GM21717 (cell line): ENCODE measurements around the gene RELA.

ENCODE experiments used
- ATAC-seq: cut with Tn5 transposase; IDR thresholded peaks from one replicate; pipeline ENCODE4 v1.9.1; 2021; ENCODE audit warnings: mild to moderate bottlenecking, moderate library complexity; ENCODE audit not compliant: unreplicated experiment

Gene RELA

DNA sequence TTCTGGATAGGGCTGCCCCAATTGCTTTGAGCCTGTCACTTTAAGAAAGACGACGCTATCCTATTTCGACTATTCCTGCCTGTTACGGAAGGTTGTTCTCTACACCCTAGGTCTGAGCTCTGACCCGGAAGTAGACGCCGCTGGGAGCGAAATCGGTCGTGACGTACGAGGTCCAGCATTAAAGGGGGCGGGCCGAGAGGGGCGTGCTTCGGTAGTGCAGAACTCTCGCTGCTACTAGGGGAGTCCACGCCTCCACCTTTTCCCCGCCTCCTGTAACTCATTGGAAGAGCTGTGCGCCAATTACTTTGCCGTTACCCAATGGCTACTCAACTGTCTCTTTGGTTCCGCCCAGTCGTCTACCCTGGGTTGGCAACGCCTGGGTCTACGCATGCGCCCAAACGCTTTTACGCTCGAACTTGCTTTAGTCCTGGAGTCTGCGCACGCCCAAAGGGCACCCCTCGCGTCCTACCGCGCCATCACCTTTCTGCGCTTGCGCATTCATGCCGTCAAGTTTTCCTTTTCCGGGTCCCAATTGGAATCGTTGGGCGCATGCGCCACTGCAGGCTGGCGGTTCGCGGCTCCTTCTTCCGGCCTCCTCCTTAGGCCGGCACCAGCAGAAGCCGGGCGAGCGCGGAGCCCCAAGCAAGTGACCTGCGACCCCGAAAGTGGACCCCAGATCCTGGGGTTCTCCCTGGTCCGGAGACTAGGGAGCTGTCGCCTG is 47.3 kb downstream of the RELA start, which contains the start of gene PCNX3:
Gene PCNX3 (plus strand): TSS at position 548 of the 721 bp plus-strand sequence. CDS start 536 bp downstream, outside the sequence.
- peak; percentile 62 for ATAC-seq

DNA sequence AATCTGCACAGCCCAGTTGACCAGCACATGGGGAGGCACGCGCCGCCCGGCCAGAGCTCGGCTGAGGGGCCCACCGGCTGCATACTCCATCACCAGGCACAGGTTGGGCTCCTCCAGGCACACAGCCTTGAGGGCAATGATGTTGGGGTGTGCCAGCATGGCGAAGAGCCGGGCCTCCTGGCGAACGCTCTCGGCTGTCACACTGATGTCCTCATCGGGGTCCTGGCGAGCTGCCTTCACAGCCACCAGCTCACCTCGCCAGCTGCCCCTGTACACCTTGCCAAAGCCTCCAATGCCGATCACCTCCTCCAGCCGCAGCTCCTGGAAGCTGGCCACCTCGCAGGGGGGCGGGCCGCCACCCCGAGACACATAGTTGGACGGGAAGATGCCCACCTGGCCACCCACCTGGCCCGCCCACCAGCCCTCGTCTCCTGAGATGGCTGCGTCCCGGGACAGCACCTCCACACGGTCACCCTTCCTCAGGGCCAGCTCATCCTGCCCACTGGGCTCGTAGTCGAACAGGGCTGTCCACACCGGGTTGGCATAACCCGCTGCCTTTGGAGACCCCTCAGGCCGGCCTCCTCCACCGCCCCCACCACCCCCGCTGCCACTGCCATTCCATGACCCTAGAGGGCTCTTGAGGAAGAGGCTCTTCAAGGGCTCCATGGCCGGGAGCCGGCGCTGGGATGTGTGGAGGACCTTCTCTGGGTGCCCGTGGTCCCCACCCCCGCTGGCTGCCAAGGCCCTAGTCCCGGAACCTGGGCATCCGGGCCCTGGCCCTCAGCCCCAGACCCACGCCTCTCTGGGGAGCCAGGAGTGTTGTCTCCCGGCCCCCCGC is 49.4 kb downstream of the RELA start:
- ATAC-seq, result no peak

DNA sequence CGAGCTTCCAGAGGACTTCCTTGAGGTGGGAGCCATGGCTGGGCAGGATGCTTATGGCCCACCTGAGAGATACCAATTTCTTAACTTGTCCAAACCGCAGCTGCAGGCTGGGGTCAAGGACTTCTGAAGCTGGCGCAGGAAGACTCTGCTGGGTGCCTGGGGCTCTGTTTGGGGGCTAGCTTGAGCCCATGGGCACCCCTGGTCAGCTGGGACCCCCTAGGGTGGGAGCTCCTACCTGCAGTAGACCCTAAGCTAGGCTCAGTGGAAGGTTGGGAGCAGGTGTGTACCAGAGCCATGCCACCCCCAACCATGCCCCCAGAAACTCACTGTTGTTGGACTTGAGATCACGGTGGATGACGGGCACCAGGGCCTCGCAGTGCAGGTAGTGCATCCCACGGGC is 50.0 kb downstream of the RELA start:
- no peak for ATAC-seq

- no peak for ATAC-seq
Measured at GRCh38 chr11:65611758-65612603, 50.7 kb downstream of the RELA start.

- ATAC-seq, result no peak
Measured at GRCh38 chr11:65611028-65611757, 51.5 kb downstream of the RELA start.

GRCh38 chr11:65610404-65610803 is 52.3 kb downstream of the RELA start:
- no peak for ATAC-seq

- ATAC-seq, result no peak
Measured at GRCh38 chr11:65609665-65610064, 53.1 kb downstream of the RELA start.

GRCh38 chr11:65609229-65609628 is 53.5 kb downstream of the RELA start:
- no peak for ATAC-seq

GRCh38 chr11:65607614-65608426 is 54.9 kb downstream of the RELA start:
- ATAC-seq, result no peak

DNA sequence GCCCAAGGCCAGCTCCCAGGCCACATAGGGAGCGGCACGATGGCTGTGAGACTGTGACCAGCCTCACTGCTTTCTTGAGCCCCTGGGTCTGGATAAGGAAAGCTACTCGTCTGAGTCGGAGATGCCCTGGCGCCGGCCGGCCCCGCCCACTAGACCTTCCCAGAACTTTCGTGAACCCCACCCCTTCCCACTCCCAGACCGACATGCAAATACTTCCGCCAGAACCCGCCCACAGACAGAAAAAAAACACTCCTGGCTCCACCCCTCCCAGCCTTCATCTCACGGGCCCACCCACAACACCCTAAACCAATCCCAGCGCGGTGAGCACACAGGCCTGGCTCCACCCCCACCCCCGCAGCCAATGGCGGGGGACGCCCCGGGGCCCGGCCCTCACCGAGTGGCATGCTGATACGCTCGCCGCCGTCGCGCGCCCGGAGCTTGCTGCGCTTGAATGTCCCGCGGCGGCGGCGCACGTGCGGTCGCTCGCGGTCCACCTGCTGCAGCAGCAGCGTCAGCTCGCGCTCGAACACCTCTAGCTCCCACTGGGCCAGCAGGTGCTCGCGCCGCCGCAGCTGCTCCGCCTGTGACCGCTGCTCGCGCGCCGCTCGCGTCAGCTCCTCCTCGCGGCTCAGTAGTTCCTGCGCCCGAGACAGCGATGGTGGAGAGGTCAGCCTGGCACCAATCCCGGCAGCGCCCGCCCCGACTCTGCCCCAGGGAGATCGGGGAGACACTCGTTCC is 55.7 kb downstream of the RELA start:
- no peak for ATAC-seq

DNA sequence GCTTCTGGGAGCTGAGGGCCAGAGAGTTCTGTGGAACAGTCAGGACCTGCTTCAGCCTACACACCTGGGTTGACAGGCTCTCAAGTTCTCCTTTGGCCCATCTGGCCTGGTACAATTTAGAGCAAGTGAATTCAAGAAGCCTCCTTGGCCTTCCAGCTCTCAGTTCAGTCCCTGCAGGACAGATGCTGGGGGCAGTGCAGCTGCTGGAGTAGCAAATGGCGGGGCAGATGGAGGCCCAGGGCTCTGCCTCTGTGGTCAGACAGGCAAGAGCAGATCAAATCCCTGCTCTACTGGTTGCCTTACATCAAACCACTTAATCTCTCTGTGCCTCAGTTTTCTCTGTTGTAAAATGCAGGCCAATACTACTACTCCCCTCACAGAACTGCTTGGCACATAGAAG is 58.5 kb downstream of the RELA start:
- no peak for ATAC-seq
